ENCODE results near the gene HDAC9.
"Not testable (repeated sequence)": the region's sequence is repeated elsewhere in the genome, so short reads cannot be mapped to it uniquely, and the experiment has no call there.

HDAC9 gene

GRCh38 chr7:18990700-18991099 is 495.2 kb downstream of the HDAC9 start:
- DNase-seq = not testable (repeated sequence)

- DNase-seq = no peak
Measured at GRCh38 chr7:18993933-18994668, 498.6 kb downstream of the HDAC9 start.

GRCh38 chr7:18995270-18995671 is 499.7 kb downstream of the HDAC9 start:
- no peak for DNase-seq

GRCh38 chr7:18995811-18996426 is 500.4 kb downstream of the HDAC9 start:
- no peak for DNase-seq

- no peak for DNase-seq
Measured at GRCh38 chr7:18996583-18996982, 501.0 kb downstream of the HDAC9 start.

GRCh38 chr7:18997477-18998150 is 502.1 kb downstream of the HDAC9 start:
- no peak for DNase-seq

GRCh38 chr7:19000410-19000809 is 504.9 kb downstream of the HDAC9 start:
- DNase-seq = no peak

- DNase-seq = no peak
Measured at GRCh38 chr7:19001854-19002253, 506.3 kb downstream of the HDAC9 start.

GRCh38 chr7:19009241-19009935 is 513.8 kb downstream of the HDAC9 start:
- DNase-seq = no peak

- no peak for DNase-seq
Measured at GRCh38 chr7:19009936-19010280, 514.4 kb downstream of the HDAC9 start.

GRCh38 chr7:19011212-19011611 is 515.7 kb downstream of the HDAC9 start:
- DNase-seq = no peak

GRCh38 chr7:19015098-19015497 is 519.5 kb downstream of the HDAC9 start:
- no peak for DNase-seq

GRCh38 chr7:19016140-19016539 is 520.6 kb downstream of the HDAC9 start:
- no peak for DNase-seq

GRCh38 chr7:19017374-19017773 is 521.8 kb downstream of the HDAC9 start:
- DNase-seq = no peak

GRCh38 chr7:19020062-19020461 is 524.5 kb downstream of the HDAC9 start:
- no peak for DNase-seq

- DNase-seq = no peak
Measured at GRCh38 chr7:19020711-19021110, 525.2 kb downstream of the HDAC9 start.

GRCh38 chr7:19023477-19023876 is 527.9 kb downstream of the HDAC9 start:
- DNase-seq = no peak

GRCh38 chr7:19024261-19024660 is 528.7 kb downstream of the HDAC9 start:
- no peak for DNase-seq

- DNase-seq = no peak
Measured at GRCh38 chr7:19026888-19027287, 531.3 kb downstream of the HDAC9 start.

- DNase-seq = no peak
Measured at GRCh38 chr7:19030281-19030680, 534.7 kb downstream of the HDAC9 start.

- DNase-seq = not testable (repeated sequence)
Measured at GRCh38 chr7:19032942-19033341, 537.4 kb downstream of the HDAC9 start.

- DNase-seq = no peak
Measured at GRCh38 chr7:19051767-19052375, 556.3 kb downstream of the HDAC9 start.

Measured in cerebellar nuclear complex (tissue), 1 donor.